Measurements from ENCODE around the gene CCM2.
A peak's percentile ranks its signal among the peaks of the same experiment; 100 is the strongest.

The CCM2 gene

DNA sequence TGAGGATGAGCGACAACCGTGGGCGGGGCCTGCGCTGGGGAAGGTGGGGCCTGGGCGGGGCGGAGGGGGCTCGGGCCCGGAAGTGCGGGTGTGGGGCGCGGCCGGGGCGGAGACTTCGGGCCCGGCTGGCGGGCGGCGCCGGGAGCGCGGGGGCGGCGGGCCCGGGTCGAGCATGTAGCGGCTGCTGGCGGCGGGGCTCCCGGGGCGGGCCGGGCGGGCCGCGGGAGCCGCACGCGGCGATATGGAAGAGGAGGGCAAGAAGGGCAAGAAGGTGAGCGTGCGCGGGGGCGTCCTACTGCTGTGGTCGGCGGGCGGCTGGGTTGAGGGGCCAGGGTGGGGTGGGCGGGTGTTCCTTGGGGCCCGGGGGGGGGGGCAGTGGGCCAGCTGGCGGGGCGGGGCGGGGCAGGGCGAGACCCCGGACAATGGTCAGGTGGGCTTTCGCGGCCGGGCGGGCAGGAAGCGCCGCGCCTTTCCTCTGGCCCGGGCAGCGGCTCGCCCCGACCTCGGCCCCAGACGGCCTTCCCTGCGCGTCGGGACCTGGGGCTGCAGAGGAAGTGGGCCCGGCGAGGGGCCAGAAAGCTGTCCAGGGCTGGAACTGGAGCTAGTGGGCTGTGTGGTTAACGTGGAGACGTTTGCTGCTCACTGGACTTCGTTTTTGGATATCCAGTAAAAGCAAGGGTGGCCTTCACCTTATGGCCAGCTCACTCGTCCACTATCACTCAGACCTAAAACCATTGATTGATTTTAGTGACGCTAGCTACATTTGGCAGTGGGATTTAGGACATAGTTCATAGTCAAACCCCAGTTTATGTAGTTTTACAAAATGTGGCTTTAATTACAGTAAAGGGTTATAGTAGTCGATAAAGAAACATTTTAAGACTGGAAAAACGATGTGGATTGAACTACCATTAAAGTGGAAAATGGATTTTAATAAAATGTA is at the start of gene CCM2:
TSS of gene CCM2 (plus strand) at position 109 of the 940 bp plus-strand sequence. CDS start at position 242, 133 bp downstream.
- peak within 1 kb of the TSS; percentile 87 for H3K9ac ChIP-seq (ENCODE audit: low read length)
- peaks cover 4% of the 10 kb centered on the region for H3K4me1 ChIP-seq (ENCODE audit: control insufficient read depth, low read depth, low read length)
- H3K9me3 ChIP-seq (ENCODE audit: control insufficient read depth, low read depth, low read length), result no peaks in the 10 kb centered on the region
- peak within 1 kb of the TSS; percentile 67 for H3K27ac ChIP-seq (ENCODE audit: low read length)
- peak within 1 kb of the TSS; percentile 100 for H3K4me3 ChIP-seq (ENCODE audit: low read length)
- H3K36me3 ChIP-seq (ENCODE audit: control insufficient read depth, low read depth, low read length), result no peaks in the 10 kb centered on the region
- H3K27me3 ChIP-seq (ENCODE audit: control insufficient read depth, insufficient read depth, low read length), result no peaks in the 10 kb centered on the region

DNA sequence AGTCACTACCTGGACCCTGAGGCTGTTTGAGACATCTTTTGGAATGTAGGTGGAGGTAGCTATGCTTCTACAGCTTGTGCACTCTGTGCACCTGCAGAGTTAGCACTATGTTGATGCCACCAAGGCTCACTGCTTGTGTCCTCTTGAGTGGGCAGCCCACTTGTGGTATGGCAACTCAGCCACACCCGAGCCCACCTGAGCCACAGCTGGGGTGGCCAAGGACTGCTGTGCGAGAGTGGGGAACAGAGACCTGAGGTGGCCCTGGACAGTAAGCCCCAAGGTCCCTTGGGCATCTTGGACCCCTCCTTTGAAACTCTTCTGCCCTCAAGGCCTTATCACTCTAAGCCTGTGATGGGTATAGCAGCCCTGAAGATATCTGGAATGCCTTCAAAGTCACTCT is 46.8 kb upstream of the CCM2 start:
- Histone ChIP-seq H3K4me3 (ENCODE audit: low read length) (no peak overlapping the region), H3K27me3 (ENCODE audit: control insufficient read depth, insufficient read depth, low read length) (no peaks in the 10 kb centered on the region), H3K36me3 (ENCODE audit: control insufficient read depth, low read depth, low read length) (no peaks in the 10 kb centered on the region), H3K9ac (ENCODE audit: low read length) (no peak overlapping the region), H3K27ac (ENCODE audit: low read length) (no peak overlapping the region), H3K9me3 (ENCODE audit: control insufficient read depth, low read depth, low read length) (no peaks in the 10 kb centered on the region), H3K4me1 (ENCODE audit: control insufficient read depth, low read depth, low read length) (no peaks in the 10 kb centered on the region)

DNA sequence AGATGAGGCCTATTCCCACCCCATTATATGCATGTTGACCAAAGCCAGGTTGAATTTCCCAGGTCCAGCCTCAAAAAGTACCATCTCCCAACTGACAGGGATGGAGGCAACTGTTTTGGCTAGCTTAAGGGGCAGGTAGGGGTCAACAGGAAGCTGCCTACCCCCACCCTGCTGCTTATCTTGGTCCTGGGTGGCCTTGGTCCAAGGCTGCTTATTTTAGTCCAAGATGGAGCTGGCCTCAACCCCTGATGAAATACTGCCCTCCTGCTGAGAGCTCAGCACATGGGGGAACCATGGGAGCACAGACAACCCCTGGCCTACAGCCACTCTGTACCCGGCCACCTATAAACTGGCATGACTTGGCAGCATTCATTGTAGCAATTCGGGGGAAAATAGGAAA is 44.3 kb upstream of the CCM2 start:
- Histone ChIP-seq H3K9me3 (ENCODE audit: control insufficient read depth, low read depth, low read length) (no peaks in the 10 kb centered on the region), H3K27me3 (ENCODE audit: control insufficient read depth, insufficient read depth, low read length) (no peaks in the 10 kb centered on the region), H3K4me3 (ENCODE audit: low read length) (no peak overlapping the region), H3K9ac (ENCODE audit: low read length) (no peak overlapping the region), H3K4me1 (ENCODE audit: control insufficient read depth, low read depth, low read length) (no peaks in the 10 kb centered on the region), H3K27ac (ENCODE audit: low read length) (no peak overlapping the region), H3K36me3 (ENCODE audit: control insufficient read depth, low read depth, low read length) (no peaks in the 10 kb centered on the region)

DNA sequence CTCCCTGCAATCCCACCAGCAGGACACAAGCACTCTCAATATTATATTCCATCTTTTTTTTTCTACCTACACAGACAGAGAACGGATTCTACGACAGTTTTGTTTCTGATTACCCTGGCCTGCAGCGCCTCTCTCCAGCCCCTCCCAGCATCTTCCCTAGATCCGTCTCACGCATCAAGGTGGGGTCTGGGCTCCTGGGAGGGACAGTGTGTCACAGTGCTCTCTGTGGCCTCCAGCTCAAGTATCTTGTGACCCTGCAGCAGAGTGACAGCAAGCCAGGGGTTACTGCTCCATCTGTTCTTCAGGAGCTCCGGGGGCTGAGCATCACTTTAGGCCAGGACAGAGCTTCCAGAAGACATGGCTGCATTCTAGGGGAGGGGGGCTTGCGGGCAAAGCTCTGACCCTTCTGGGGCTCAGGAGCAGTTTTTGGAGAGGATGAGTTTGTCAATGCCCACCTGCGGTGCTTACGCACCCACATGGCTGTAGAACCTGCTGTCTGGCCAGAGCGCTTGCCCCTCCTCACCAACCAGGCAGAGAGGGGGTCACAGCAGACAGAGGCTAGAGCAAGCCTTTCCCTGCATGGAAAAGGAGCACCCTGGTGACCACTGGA is 43.7 kb upstream of the CCM2 start:
- Histone ChIP-seq H3K9ac (ENCODE audit: low read length) (no peak overlapping the region), H3K4me1 (ENCODE audit: control insufficient read depth, low read depth, low read length) (no peaks in the 10 kb centered on the region), H3K9me3 (ENCODE audit: control insufficient read depth, low read depth, low read length) (no peaks in the 10 kb centered on the region), H3K27me3 (ENCODE audit: control insufficient read depth, insufficient read depth, low read length) (no peaks in the 10 kb centered on the region), H3K36me3 (ENCODE audit: control insufficient read depth, low read depth, low read length) (no peaks in the 10 kb centered on the region), H3K4me3 (ENCODE audit: low read length) (no peak overlapping the region), H3K27ac (ENCODE audit: low read length) (no peak overlapping the region)

DNA sequence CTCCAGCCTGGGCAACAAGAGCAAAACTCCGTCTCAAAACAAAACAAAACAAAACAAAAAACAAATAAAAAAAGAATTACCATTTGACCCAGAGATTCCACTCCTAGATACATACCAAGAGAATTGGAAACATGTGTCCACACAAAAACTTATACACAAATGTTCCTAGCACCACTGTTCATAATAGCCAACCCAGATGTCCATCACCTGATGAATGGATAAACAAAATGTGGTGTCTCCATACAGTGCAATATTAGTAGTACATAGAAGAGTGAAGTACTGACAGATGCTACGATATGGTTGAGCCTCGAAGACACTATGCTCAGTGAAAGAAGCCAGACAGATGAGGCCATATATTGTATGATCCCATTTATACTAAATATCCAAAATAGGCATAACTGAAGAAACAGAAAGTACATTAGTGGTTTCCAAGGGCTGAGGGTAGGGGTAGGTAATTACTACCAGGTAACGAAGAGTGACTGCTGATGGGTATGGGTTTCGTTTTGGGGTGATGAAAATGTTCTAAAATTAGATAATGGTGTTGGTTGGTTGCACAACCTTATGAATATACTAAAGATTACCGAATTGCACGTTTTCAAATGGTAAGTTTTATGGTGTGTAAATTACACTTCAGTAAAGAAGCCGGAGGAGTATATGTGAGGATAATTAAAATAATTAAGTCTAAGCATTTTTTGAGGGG is 41.2 kb upstream of the CCM2 start:
- Histone ChIP-seq H3K36me3 (ENCODE audit: control insufficient read depth, low read depth, low read length) (no peaks in the 10 kb centered on the region), H3K4me1 (ENCODE audit: control insufficient read depth, low read depth, low read length) (no peaks in the 10 kb centered on the region), H3K9ac (ENCODE audit: low read length) (no peak overlapping the region), H3K27ac (ENCODE audit: low read length) (no peak overlapping the region), H3K4me3 (ENCODE audit: low read length) (no peak overlapping the region), H3K27me3 (ENCODE audit: control insufficient read depth, insufficient read depth, low read length) (no peaks in the 10 kb centered on the region), H3K9me3 (ENCODE audit: control insufficient read depth, low read depth, low read length) (no peaks in the 10 kb centered on the region)

DNA sequence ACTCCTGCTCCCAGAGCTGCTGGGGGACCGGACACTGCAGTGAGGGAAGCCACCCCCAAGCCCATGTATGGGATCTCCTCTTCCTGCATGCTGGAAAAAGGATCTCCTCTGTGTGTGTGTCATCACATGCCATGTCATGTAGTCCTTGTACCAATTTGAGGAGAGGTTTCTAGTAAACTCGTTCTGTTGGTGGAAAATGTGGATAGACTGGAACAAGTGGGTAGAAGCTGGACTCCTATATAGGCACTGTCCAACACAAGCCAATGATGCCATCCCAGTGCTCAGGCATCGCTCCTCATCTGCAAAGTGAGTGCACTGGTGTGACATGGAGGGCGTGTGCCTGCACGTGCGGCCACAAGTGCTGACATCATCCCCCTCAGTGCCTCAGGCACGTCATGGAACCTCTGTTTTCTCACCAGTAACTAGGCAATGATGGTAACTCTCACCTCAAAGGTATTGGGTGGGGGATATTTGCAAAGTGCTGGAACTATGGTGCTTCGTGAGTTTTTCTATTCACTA is 40.5 kb upstream of the CCM2 start:
- Histone ChIP-seq H3K9me3 (ENCODE audit: control insufficient read depth, low read depth, low read length) (no peaks in the 10 kb centered on the region), H3K9ac (ENCODE audit: low read length) (no peak overlapping the region), H3K4me1 (ENCODE audit: control insufficient read depth, low read depth, low read length) (no peaks in the 10 kb centered on the region), H3K36me3 (ENCODE audit: control insufficient read depth, low read depth, low read length) (no peaks in the 10 kb centered on the region), H3K27me3 (ENCODE audit: control insufficient read depth, insufficient read depth, low read length) (no peaks in the 10 kb centered on the region), H3K27ac (ENCODE audit: low read length) (no peak overlapping the region), H3K4me3 (ENCODE audit: low read length) (no peak overlapping the region)

DNA sequence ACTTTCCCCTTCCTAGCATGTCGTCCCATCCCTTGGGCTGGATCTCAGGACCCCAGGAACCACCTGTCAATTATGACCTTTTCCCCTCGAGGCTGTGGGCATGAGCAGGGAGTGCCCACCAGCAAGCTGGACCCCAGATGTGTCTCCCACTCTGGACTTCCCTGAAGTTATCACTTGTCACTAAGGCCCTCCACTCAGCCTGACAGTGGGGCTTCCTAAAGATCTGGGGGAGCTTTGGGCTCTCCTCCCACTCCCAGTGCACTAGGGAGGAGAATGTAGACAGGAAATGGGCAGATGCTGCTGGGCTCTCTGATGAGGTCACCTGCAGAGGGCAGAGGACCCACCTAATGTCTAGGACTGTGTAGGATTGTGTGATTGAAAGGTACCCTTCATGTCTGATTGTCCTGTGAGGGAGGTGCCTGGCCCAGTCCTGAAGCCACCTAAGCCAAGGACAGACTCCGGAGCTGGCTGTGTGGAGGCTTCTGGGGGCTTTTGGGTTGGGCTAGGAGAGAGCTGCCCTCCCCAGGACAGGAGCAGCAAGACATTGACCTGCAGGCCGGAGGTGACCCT is 39.9 kb upstream of the CCM2 start:
- Histone ChIP-seq H3K36me3 (ENCODE audit: control insufficient read depth, low read depth, low read length) (no peaks in the 10 kb centered on the region), H3K27ac (ENCODE audit: low read length) (no peak overlapping the region), H3K9ac (ENCODE audit: low read length) (no peak overlapping the region), H3K4me1 (ENCODE audit: control insufficient read depth, low read depth, low read length) (no peaks in the 10 kb centered on the region), H3K4me3 (ENCODE audit: low read length) (no peak overlapping the region), H3K9me3 (ENCODE audit: control insufficient read depth, low read depth, low read length) (no peaks in the 10 kb centered on the region), H3K27me3 (ENCODE audit: control insufficient read depth, insufficient read depth, low read length) (no peaks in the 10 kb centered on the region)

DNA sequence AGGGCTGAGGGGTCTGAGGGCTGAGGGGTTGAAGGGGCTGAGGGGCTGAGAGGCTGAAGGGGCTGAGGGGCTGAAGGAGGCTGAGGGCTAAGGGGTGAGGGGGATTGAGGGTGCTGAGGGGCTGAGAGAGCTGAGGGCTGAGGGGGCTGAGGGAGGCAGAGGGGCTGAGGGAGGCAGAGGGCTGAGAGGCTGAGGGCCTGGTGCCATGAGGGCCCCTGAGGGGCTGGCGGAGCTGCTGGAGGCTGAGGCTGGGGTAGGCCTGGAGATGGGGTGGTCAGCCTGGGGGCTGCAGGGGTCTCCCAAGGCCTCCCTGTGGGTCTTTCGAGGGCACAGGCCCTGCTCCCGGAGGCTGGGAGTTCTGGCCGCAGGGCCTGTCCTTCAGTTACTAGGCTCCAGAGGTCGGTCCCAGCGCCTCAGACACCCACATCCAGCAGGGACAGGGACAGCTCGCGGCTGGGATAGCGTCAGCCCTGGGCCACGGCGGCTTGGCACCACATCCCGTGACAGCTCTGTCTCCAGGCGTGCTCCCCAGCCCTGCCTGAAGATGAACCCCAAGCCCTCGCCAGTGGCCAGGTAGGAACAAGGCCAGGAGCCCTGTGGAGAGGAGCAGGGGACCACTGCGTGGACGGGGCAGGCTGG is 38.0 kb upstream of the CCM2 start:
- no peaks in the 10 kb centered on the region for H3K36me3 ChIP-seq (ENCODE audit: control insufficient read depth, low read depth, low read length)
- no peaks in the 10 kb centered on the region for H3K4me1 ChIP-seq (ENCODE audit: control insufficient read depth, low read depth, low read length)
- H3K9ac ChIP-seq (ENCODE audit: low read length), result no peak overlapping the region
- no peaks in the 10 kb centered on the region for H3K9me3 ChIP-seq (ENCODE audit: control insufficient read depth, low read depth, low read length)
- H3K4me3 ChIP-seq (ENCODE audit: low read length), result no peak overlapping the region
- no peaks in the 10 kb centered on the region for H3K27me3 ChIP-seq (ENCODE audit: control insufficient read depth, insufficient read depth, low read length)
- H3K27ac ChIP-seq (ENCODE audit: low read length), result no peak overlapping the region

DNA sequence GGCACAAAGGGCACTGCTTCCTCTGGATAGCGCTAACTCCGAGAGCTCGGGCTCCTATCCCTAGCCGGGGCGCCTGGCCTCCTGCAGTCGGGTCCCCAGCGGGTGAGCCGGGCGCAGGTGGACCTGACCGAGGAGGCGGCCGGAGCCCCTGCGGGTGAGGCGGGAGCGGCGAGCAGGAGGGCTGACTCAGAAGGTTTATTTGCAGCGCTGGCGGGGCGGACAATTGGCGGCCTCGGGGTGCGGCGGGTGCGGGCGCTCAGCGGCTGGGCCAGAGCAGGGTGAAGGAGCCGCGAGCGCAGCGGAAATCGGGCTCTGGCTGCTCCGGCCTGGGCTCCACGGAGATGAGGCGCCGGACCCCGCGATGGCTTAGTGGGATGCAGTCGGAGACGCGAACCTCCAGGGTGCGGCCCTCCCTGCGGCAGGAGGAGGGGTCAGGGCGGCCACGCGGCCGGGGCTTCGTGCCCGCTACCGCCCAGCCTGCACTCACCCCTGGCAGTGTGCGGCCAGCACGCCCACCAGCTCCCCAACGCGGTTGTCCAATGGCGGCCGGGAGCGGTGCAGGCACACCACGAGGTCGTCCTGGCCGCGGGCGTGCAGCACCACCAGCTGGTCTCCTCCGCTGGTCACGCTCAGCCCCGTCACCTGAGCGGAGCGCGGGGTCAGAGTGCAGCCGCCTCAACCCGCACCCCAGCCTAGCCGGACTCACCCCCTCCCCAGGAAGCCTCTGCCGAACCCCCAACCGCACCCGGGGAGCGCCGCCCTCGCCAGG is 37.3 kb upstream of the CCM2 start:
- Histone ChIP-seq H3K4me1 (ENCODE audit: control insufficient read depth, low read depth, low read length) (no peaks in the 10 kb centered on the region), H3K4me3 (ENCODE audit: low read length) (no peak overlapping the region), H3K27ac (ENCODE audit: low read length) (no peak overlapping the region), H3K27me3 (ENCODE audit: control insufficient read depth, insufficient read depth, low read length) (no peaks in the 10 kb centered on the region), H3K9me3 (ENCODE audit: control insufficient read depth, low read depth, low read length) (no peaks in the 10 kb centered on the region), H3K9ac (ENCODE audit: low read length) (no peak overlapping the region), H3K36me3 (ENCODE audit: control insufficient read depth, low read depth, low read length) (no peaks in the 10 kb centered on the region)

DNA sequence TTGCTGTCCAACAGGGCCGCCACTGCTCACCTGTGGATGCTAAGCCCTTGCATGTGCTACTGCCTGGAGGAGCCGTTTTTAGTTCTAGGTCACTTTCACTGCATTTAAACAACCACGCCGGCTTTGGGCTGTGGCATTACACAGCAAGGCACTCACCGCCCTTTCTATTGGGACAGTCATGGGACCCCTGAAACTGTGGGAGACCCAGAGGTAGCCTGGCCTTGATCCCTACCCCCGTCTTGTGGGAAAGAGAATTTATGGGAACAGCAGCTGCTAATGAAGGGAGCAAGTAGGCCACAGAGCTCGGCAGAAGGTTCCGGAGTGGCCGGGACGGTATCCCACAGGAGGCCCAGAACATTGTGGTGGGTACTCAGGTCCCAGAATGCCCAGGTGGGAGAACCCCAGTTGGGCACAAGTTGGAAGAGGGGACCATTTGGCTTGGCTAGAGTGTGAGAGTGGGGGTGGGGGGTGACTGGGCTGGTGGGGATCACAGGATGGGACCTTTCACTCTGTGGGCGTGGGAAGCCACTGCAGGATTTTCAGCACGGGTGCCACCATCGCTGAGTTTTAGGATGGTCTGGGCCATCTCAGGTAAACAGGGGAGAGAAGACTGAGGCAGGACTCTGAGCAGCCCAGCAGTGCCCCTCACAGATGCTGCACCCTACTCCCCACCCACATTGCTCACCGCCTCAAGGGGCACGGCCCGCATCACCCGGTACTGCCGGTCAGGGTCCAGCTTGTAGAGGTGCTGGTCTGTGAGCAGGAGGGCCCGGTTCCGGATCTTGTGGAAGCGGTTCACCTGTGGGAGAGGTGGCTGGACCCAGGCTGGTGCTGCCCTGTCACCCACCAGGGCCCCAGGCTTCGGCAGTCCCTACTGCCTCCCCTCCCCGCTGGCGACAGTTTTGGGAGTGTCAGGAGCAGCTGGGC is 36.4 kb upstream of the CCM2 start:
- Histone ChIP-seq H3K4me1 (ENCODE audit: control insufficient read depth, low read depth, low read length) (no peaks in the 10 kb centered on the region), H3K27ac (ENCODE audit: low read length) (no peak overlapping the region), H3K4me3 (ENCODE audit: low read length) (no peak overlapping the region), H3K27me3 (ENCODE audit: control insufficient read depth, insufficient read depth, low read length) (no peaks in the 10 kb centered on the region), H3K36me3 (ENCODE audit: control insufficient read depth, low read depth, low read length) (no peaks in the 10 kb centered on the region), H3K9me3 (ENCODE audit: control insufficient read depth, low read depth, low read length) (no peaks in the 10 kb centered on the region), H3K9ac (ENCODE audit: low read length) (no peak overlapping the region)
